AG04449 (cell line): ENCODE results near the gene CYP26B1.

Experiments used
- CTCF ChIA-PET: fragments of 350-600 bp; formaldehyde crosslinking; extraction: SDS; loops from one replicate; lab custom pipeline; 2021; ENCODE audit warnings: antibody characterized with exemption; lab: Yijun Ruan, JAX
- POLR2A ChIA-PET: fragments of 400-600, 350-600 bp; formaldehyde crosslinking; extraction: SDS; loops from one replicate; lab custom pipeline; 2020; ENCODE audit warnings: antibody characterized with exemption, inconsistent platforms; lab: Yijun Ruan, JAX
- DNase-seq: peaks from one replicate; pipeline ENCODE4 v3.0.0-alpha.2; 2010; ENCODE audit warnings: low read depth, low spot score
- H3K4me3 ChIP-seq: 2 replicates; pipeline ENCODE4 v1.5.1; 2011; ENCODE audit warnings: low read depth, mild to moderate bottlenecking, control low read depth, low read length
- CTCF ChIP-seq: IDR thresholded peaks from one replicate; pipeline ENCODE4 v1.5.1; 2011; ENCODE audit warnings: mild to moderate bottlenecking, moderate library complexity, low read length, control low read depth, inconsistent platforms; ENCODE audit not compliant: insufficient read depth; ENCODE audit errors: missing control alignments

Gene CYP26B1

DNA sequence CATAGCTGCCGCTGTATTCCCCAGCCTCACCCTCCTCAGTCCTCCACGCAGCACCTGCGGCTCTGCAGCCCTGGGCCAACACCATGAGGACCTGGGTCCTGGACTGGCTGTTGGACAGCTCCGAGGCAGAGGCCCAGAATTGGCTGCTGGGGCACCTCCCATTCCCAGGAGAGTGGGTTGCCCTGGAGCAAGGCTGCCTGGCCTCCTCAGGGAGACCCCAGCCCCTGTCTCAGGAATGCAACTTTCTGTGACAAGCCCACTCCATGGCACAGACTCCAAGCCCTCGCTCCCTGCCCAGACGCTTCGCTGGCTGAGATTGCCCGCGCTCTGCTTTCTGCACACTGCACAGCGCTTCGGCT, 33.0 kb downstream of the CYP26B1 start:
- ChIA-PET CTCF (interaction anchor here (1.4 to 4.8 kb wide), 4 partner anchors 10 to 34 kb away, joined by 4 to 28 read pairs (median 6); no protein-coding TSS in a partner anchor), POLR2A (no interaction called here)
- DNase-seq = no peak
- no peak overlapping the region for H3K4me3 ChIP-seq
- TF ChIP-seq CTCF = no peak

GRCh38 chr2:72113847-72114692, 33.6 kb downstream of the CYP26B1 start:
- CTCF ChIA-PET = interaction anchor here (1.3 to 2.2 kb wide), 3 partner anchors 11 to 35 kb away, joined by 3 to 6 read pairs (median 5); no protein-coding TSS in a partner anchor
- POLR2A ChIA-PET = no interaction called here
- no peak for TF ChIP-seq CTCF
- no peak overlapping the region for H3K4me3 ChIP-seq
- no peak for DNase-seq

GRCh38 chr2:72112981-72113846, 34.4 kb downstream of the CYP26B1 start:
- no peak for TF ChIP-seq CTCF
- H3K4me3 ChIP-seq = no peak overlapping the region
- no peak for DNase-seq
- CTCF ChIA-PET = interaction anchor here (1.2 to 1.3 kb wide), 2 partner anchors 25 to 36 kb away, joined by 3 read pairs; no protein-coding TSS in a partner anchor
- POLR2A ChIA-PET = no interaction called here

DNA sequence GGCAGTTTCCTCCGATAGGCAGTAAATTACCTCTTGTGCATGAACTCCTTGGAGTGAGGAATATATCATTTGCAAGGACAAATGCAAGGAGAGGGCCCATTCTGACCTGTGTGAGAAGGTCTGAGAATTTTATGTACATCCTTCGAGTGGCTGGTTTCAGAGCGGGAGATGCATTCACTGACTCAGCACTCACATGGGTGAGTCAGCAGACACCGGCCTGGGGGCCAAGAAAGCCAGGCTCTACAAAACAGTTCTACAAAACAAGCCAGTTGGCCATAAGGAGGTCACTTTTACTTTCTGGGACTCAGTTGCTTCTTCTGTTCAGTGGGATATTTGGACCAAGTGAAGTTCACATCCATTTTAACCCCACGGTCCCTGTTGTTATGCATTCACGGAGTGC, 35.3 kb downstream of the CYP26B1 start:
- ChIA-PET CTCF (interaction anchor here (1.2 kb wide), 1 partner anchor 25 kb away, joined by 3 read pairs; no protein-coding TSS in a partner anchor), POLR2A (no interaction called here)
- peak; percentile 7 for DNase-seq
- H3K4me3 ChIP-seq = no peak overlapping the region
- TF ChIP-seq CTCF = no peak

DNA sequence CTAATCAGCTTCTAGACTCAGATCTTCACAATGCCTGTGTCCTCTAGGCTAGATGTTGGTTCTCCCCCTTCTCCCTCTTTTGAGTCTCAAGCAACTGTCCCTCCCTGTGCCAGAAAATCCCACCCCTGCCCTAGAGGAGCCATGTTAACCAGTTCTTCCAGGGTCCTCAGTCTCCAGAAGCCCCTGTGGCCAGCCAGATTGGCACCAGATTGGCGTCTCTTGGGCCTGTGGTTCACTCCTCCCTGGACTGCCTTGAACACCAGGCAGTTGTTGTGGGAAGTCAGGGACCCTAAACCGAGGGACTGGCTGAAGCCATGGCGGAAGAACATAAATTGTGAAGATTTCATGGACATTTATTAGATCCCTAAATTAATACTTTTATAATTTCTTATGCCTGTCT, 36.6 kb downstream of the CYP26B1 start:
- ChIA-PET CTCF (no interaction called here), POLR2A (no interaction called here)
- no peak overlapping the region for H3K4me3 ChIP-seq
- no peak for TF ChIP-seq CTCF
- DNase-seq = no peak
